Stimulated activated CD4-positive, alpha-beta T cell treated with anti-CD3 and anti-CD28 coated beads, Interleukin-15, amount 100 ng/mL, for 1 hour (primary cell): ENCODE measurements around the gene AGTPBP1.
"Not testable (repeated sequence)": the region's sequence is repeated elsewhere in the genome, so short reads cannot be mapped to it uniquely, and the experiment has no call there.

ENCODE experiments used
- DNase-seq, 2 donors: peaks; one replicate each; pipeline ENCODE4 v3.0.0-alpha.2; 2020; ENCODE audit warnings: low read depth in 1 of 2, low spot score in 1 of 2

Gene AGTPBP1

DNA sequence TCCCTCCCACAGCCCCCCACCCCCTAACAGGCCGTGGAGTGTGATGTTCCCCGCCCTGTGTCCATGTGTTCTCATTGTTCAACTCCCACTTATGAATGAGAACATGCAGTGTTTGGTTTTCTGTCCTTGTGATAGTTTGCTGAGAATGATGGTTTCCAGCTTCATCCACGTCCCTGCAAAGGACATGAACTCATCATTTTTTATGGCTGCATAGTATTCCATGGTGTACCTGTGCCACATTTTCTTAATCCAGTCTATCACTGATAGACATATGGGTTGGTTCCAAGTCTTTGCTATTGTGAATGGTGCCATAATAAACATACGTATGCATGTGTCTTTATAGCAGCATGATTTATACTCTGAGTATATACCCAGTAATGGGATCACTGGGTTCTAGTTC, 23.9 kb downstream of the AGTPBP1 start:
- not testable (repeated sequence) for DNase-seq

DNA sequence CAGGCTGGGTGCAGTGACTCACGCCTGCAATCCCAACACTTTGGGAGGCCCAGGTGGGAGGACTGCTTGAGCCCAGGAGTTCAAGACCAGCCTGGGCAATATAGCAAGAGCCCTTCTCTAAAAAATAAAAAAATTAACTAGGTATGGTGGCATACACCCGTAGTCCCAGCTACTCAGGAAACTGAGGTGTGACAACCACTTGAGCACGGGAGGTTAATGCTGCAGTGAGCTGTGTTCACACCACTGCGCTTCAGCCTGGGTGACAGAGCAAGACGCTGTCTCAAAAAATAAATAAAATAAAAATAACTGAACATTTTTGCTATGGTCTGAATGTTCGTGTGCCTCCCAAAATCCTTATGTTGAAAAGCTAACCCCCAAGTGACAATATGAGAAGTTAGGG, 24.5 kb downstream of the AGTPBP1 start:
- DNase-seq = no peak

DNA sequence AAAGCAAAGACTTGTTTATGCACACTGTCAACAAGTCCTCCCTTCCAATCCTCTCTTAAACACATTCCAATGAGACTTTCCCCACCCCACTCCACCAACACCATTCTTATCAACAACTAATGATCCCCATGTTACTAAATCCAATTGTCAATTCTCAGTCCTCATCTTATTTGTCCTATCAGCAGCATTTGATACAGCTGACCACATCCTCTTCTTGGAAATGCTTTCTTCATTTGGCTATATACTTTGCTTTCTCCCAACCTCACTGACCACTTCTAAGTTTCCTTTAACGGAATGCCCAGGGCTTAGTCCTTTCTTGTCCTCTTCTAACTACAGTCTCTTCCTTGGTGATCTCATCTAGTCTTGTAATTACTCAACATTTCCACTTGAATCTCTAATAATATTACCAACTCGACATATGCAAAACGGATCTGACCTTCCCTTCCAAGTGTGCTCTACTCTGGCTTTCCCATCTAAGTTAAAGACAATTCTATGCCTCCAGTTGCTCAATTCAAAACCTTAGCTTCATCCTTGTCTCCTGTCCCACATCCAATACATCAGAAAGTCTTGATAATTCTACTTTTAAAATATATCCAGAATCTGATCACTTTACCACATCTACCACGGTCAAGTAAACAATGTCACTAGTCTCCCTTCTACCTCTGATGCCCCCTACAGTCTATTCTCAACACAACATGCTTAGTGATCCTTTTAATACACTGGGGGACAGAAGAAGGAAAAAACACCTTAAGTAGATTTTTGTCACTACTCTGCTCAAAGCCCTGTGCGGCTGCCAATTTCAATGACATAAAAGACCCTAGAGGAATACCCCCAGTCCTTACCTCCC, 25.5 kb downstream of the AGTPBP1 start:
- DNase-seq = no peak

DNA sequence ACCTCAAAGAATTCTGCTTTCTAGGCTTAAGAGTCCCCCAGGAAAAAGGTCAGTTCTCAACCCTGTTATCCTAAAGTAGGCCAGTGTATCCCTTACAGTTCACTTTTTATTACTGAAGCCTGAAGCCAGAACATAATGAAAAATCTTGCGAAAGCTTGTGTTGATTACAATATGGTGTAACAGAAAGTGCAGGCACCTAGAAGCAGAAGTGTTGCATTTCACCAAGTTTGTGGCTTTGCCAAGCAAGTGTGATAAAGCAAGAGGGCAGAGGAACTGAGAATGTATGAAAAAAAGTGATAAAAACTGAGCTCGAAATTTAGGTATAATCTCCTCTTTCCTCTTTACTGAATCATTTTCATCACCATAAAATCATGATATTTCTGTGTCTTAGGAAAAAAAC, 26.2 kb downstream of the AGTPBP1 start:
- DNase-seq = no peak

DNA sequence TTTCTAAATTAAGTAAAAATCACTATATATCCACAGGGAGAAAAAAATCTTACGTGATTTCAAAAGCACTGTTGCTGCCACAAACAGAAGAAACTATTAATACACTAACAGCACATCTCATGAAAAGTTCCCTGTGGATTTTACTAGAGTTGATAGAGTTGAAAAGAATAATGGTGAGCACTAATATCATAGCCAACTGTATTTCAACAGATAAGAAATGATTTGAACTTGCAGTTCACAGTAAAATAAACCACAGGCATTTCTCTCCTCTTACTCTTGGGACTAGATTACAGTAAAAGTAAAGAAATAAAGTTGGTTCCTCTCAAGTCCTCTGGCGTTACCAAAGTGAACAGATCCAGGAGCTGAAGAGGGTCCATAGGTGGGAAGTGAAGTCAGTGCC, 27.9 kb downstream of the AGTPBP1 start:
- DNase-seq = no peak

DNA sequence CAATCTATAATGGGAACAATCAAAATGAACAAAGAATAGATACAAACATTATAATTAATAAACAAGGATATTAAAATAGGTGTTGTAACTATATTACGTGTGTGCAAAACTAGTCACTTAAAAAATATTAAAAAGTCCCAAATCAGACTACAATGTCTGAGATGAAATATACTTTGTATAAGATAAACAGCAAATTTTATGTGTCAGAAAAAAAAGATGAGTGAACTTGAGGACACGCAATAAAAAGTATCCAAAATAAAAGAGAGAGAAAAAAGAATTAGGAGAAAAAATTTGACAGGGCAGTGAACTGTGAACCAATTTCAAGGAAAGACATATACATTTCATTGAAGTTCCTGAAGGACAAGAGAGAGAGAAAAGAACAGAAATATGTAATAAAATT, 37.0 kb downstream of the AGTPBP1 start:
- DNase-seq = no peak

DNA sequence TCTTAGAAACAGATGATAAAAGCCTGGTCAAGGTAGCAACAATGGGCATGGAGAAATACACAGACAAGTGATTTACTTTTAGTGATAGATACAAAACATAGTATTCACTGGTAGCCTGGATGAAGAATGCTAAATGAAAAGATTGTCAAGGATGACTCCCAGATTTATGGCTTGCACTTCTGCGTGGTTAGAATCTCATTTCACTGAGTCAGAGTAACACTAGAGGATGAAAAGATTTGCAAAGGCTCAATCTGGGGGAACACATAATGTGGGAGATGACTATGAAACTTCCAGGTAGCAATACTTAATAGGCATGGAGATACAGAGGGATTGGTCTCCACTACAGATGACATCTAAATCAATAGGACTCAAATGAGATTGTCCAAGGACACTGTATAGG, 38.4 kb downstream of the AGTPBP1 start:
- DNase-seq = no peak

DNA sequence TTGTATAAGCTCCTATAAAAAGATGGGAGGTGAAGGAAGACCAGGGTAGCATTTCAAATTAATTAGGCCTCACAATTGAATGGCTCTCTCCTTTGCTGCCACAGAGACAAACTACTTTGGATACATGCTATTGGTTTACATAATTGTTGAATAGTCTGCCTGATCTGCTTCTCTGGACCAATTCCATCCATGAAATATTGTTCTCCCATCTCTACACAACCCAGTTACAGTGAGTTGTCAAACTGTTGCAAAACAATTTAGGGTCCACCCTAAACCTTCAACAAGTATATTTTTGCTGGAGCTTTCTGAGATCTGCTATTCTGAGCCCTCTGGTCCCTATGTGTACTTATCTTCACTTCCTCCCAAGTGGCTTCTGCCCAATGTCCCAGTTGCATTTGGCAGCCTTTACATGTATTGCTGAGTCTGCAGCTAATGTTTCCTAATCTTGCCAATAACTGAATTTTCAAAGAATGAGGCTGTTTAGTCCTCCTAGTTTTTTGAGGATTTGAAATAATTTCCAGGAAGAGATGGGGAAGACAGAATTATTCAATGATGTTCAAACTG, 38.9 kb downstream of the AGTPBP1 start:
- no peak for DNase-seq

DNA sequence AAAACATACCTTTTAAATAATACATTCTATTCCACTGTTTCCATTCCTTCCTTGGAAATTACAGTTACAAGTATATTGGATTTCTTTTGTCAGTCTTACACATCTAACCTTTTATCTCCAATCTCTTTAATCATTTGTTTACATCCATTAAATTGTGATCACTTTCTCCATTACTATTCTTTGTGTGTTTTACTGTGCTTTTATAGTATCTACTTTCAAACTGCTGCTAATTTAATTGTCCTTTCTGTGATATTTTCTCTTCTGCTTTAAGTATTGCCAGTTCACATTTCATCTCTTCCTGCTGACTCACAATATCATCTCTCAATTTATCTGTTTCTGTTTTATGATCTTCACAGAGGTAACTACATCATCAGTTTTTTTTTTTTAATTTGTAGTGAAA, 39.6 kb downstream of the AGTPBP1 start:
- DNase-seq = no peak

DNA sequence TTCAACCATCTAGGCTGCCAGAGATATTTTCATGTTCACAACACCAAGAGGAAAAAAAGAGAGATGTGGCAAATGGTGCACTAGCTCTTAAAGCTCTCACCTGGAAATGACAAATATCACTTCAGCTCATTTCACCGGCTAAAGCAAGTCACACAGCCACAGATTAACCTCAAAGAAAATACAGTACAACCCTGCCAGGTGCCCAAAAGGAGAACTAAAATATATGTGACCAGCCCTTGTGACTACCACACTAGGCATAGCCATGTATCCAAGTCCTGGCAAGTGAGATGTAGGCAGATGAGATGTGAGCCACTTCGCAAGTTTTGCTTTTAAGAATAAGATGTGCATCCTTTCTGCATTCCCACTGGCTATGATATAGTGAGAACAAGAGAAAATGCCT, 41.4 kb downstream of the AGTPBP1 start:
- DNase-seq = no peak

DNA sequence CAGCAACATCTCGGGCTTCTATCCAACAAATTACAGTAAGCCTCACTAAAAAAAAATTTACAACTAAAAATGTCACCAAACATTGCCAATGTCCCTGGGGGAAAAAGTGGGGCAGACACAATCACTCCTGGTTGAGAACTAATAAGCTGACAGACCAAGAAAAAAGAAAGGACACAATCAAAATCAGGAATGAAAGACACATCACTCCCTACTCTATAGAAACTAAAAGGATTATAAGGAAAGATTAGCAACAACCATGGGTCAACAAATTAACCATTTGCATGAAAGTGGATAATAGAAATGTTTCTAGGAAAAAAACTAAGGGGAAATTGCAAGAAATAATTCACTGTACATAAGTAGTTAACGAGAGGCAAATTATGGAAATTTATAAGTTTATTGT, 53.4 kb downstream of the AGTPBP1 start:
- no peak for DNase-seq

DNA sequence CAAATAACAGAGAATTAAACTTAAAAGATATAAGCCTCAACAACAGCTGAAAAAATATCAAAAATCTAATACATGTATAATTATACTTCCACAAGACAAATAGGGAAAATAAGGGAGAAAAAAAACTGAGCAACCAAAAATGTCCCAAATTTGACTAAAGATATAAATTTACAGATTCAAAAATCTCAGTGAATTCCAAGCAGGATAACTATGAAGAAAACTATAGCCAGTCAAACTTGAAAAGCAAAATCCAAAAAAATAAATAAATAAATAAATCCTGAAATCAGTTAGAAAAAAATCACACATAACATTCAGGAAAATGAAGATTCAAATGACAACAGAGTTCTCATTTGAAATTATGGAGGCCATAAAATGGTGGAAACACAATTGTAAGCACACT, 56.7 kb downstream of the AGTPBP1 start:
- DNase-seq = no peak

DNA sequence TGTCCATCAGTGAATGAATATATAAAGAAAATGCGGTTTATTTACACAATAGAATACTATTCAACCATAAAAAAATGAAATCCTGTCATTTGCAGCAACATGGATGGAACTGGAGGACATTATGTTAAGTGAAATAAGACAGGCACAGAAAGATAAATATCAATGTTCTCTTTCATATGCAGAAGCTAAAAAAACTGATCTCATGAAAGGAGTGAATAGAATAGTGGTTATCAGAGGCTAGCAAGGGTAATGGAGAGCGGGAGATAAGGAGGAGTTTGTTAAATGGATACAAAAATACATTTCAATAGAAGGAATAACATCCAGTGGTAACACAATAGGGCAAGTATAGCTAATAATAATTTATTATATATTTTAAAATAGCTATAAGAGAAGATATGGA, 65.0 kb downstream of the AGTPBP1 start:
- DNase-seq = no peak

DNA sequence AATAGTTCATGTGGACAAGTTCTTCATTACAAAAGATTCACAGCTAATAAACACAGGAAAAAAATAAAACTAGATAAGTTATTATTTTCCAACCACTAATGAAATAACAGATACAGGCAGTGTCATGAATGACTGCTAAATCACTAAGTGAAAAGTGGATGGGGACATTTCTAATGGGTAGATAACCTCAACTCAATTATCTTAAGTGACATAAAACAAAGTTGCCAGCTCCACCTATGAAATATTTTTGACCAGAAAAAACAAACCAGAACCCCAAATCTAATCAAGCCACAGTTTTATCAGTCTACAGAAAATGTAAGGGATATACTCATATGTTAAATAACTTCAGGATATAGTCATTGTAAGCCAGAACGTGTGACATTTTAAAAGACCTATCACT, 74.4 kb downstream of the AGTPBP1 start:
- DNase-seq = no peak

DNA sequence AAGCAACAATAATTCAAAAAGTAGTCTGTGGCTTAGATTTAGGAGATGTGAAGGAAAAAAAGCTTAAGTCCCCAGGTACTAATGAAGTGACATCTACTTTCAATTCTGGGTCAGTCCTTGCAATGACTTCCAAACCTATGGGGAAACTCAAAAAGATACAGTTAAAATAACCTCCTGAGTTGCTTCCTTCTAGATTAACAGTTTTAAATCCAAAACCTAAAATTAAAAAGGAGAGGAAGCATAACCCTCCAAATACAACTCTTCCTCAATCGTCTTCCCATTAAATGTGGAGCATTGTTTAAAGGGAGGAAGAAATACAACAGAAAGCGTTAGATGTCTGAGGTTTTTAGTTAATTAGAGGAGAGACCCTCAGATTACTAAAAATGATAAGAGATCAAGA, 75.7 kb downstream of the AGTPBP1 start:
- no peak for DNase-seq

DNA sequence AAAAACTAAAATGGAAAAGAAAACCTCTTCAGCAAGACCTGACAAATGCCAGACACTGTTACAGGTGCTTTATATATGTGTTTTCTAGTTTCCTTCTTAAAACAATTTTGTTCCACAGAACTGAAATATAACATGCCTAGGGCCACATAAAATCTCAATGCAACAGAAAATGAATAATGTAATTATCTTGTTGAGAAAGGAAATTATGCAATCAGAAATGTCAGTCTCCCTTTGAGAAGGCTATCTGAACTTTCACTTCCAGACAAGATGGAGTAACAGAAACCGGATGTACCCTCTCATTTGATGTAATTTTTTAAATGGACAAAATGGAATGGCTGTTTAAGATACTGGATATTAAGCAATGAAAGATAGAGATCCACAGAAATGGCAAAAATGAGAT, 79.2 kb downstream of the AGTPBP1 start:
- DNase-seq = no peak

DNA sequence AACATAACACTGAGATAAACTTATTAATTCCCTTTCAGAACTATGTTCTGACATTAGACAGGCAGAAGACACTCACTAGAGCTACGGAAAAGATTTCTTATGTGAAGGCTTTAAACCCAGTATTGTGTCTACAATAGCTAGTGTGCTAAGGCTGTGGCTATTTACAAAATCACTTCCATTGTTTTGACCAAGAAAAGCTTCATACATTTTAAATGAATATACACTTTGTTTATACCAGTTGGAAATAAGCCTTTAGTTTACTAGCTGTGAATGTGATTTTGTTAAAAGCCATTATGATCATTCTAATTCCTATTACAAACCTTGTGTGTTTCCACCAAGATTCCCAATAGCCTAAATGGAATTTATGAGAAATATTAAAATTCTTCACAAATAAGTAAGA, 83.0 kb downstream of the AGTPBP1 start:
- DNase-seq = no peak

DNA sequence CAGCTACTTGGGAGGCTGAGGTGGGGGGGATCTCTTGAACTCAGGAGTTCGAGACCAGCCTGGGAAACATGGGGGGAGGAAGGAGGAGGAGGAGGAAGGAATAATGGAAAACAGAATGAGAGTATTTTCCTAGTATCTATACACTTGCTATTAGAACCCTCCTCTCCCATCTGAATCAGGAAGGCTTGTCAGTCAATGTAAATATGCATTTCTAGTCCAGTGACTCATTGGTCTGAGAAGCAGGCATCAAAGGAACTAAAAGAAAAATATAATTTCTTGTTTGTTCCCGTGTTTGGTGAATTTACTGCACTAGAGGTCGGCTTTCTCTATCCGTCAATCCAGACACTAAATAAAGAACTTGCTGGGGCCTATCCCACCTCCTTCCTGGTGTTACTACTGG, 88.6 kb downstream of the AGTPBP1 start:
- no peak for DNase-seq

DNA sequence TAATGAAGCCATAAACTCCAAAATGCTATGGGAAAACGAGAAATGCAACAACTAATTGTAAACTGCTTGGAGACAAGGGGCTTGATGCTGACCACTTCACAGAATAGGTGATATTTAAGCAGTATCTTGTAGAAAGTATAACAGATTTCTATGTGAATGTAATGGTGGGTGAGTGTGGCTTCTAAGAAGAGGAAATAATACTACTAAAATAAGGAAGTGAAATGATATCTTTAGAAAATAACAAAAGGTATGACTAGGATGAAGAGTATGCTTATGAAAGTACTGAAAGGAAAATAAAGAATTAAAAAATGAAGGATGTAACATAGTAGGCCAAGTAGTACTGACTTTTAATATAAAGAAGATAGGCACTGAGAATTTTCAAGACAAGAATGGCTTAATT, 94.2 kb downstream of the AGTPBP1 start:
- DNase-seq = no peak

DNA sequence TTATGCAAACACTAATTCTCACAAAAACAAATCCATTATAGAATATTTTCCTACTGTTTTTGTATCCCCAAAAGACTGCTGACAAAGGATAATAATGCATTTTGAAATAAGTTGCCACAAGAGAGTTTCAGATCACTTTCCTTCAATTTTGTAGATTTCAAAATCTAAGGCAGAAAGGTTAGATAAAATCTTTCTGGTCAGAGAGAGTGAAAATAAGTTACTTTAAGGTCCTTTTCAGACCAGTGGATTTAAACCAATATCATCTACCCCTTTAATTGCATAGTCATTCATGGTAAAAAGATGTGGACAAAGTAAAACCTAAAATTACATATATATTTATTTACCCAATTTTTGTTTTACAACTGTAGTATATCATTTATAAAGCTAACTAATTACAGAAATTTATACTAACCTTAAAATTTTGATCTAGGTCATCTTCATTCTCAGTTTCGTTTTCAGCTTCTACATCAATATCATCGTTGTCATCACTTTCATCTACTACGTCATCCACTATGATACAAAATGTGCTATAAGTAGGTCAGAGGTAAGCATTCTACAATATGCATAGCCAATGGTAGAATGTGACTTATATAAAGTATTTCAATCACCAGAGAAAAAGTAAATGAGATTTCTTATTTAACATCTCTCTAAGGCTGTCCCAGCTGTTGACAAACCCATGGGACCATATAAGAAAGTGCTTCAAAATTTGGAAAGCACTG, 95.7 kb downstream of the AGTPBP1 start:
- DNase-seq = no peak

DNA sequence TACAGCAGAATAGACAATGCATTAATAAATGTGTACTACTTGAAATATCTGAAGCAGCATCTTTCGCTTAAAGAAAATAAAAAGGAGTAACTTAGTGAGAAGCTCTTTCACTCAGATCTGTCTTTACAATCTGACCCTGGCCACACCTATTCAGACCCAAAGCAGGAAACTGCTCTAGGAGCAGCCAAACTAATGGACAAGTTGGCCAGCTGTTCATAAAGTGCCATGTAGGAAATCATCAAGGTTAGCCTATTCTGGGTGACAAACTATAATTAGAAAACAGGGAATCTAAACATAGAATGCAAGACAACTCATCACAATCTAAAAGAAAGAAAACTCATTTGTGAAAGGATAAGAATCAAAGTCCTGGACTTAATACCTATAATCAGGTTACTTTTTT, 101.3 kb downstream of the AGTPBP1 start:
- DNase-seq = no peak

DNA sequence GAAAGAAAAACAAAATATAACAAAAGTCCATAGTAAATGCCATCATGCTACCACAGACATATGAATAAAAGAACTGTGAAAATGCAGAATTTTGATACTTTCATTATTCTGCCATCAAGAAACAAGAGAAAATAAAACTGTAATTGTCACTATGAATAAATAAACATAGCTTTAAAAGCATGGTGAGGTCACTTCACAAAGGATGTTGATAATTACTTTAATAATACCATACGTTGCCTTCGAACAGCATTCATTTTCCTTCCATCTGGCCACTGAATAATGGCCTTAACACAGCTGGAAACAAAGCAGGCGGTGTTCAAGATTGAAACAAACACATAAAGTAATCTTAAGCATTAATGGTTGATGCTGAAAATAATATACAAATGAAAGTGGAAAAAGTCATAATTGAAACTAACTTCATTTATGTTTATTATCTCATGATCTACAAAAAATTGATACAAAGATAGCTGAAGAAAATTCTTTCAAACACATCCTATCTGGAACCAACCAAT, 102.0 kb downstream of the AGTPBP1 start:
- no peak for DNase-seq
